Stomach smooth muscle (tissue), 2 donors: ENCODE results near the gene SOS2.
"Not testable (repeated sequence)": the region's sequence is repeated elsewhere in the genome, so short reads cannot be mapped to it uniquely, and the experiment has no call there.

Experiments
- H3K27ac ChIP-seq: one replicate; pipeline ENCODE4 v1.7.0; 2013; ENCODE audit warnings: mild to moderate bottlenecking, low read length, inconsistent platforms
- H3K27me3 ChIP-seq, 2 donors: one replicate each; pipeline ENCODE4 v1.7.0; 2013; ENCODE audit warnings: low read length in 2 of 2; ENCODE audit not compliant: insufficient read depth in 2 of 2, control insufficient read depth in 1 of 2
- H3K36me3 ChIP-seq, 2 donors: one replicate each; pipeline ENCODE4 v1.7.0; 2013; ENCODE audit warnings: low read length in 2 of 2; ENCODE audit not compliant: control insufficient read depth in 2 of 2, insufficient read depth in 2 of 2
- H3K4me1 ChIP-seq: one replicate; pipeline ENCODE4 v1.7.0; 2013; ENCODE audit warnings: low read length; ENCODE audit not compliant: control insufficient read depth, insufficient read depth
- H3K4me3 ChIP-seq, 2 donors: one replicate each; pipeline ENCODE4 v1.7.0; 2013; ENCODE audit warnings: low read length in 2 of 2
- H3K9ac ChIP-seq, 2 donors: one replicate each; pipeline ENCODE4 v1.7.0; 2013; ENCODE audit warnings: low read length in 2 of 2, mild to moderate bottlenecking in 1 of 2
- H3K9me3 ChIP-seq, 2 donors: one replicate each; pipeline ENCODE4 v1.7.0; 2013; ENCODE audit warnings: low read length in 2 of 2; ENCODE audit not compliant: control insufficient read depth in 2 of 2
- donor health status: healthy.
- donor health status: Pancreatic carcinoma.

SOS2 gene

GRCh38 chr14:50186107-50186506 is 45.3 kb downstream of the SOS2 start:
- H3K27me3 ChIP-seq, result no peaks in the 10 kb centered on the region
- H3K4me1 ChIP-seq, result no peaks in the 10 kb centered on the region
- H3K9ac ChIP-seq, result no peak overlapping the region
- H3K27ac ChIP-seq, result no peak overlapping the region
- no peaks in the 10 kb centered on the region for H3K9me3 ChIP-seq
- H3K36me3 ChIP-seq, result peaks cover 13 to 14% of the 10 kb centered on the region in 2 donors
- no peak overlapping the region for H3K4me3 ChIP-seq

GRCh38 chr14:50173891-50174290 is 57.5 kb downstream of the SOS2 start:
- Histone ChIP-seq H3K27me3 (no peaks in the 10 kb centered on the region), H3K27ac (no peak overlapping the region), H3K9ac (no peak overlapping the region), H3K9me3 (no peaks in the 10 kb centered on the region), H3K36me3 (peaks cover 2 to 12% of the 10 kb centered on the region in 2 donors), H3K4me1 (no peaks in the 10 kb centered on the region), H3K4me3 (no peak overlapping the region)

GRCh38 chr14:50171895-50172294 is 59.5 kb downstream of the SOS2 start:
- Histone ChIP-seq H3K9ac (no peak overlapping the region), H3K4me1 (no peaks in the 10 kb centered on the region), H3K4me3 (no peak overlapping the region), H3K27ac (no peak overlapping the region), H3K27me3 (no peaks in the 10 kb centered on the region), H3K36me3 (peaks cover 0 to 8% of the 10 kb centered on the region in 2 donors), H3K9me3 (no peaks in the 10 kb centered on the region)

- H3K4me1 ChIP-seq, H3K9ac ChIP-seq, H3K4me3 ChIP-seq, H3K27me3 ChIP-seq, H3K9me3 ChIP-seq, H3K27ac ChIP-seq, H3K36me3 ChIP-seq: not testable (repeated sequence)
Observed at GRCh38 chr14:50167381-50167780, 64.0 kb downstream of the SOS2 start.

GRCh38 chr14:50156111-50156510 is 75.3 kb downstream of the SOS2 start:
- no peak overlapping the region for H3K27ac ChIP-seq
- no peaks in the 10 kb centered on the region for H3K9me3 ChIP-seq
- H3K9ac ChIP-seq, result no peak overlapping the region
- peaks cover 12 to 17% of the 10 kb centered on the region in 2 donors for H3K36me3 ChIP-seq
- H3K27me3 ChIP-seq, result no peaks in the 10 kb centered on the region
- no peaks in the 10 kb centered on the region for H3K4me1 ChIP-seq
- H3K4me3 ChIP-seq, result no peak overlapping the region

GRCh38 chr14:50148799-50149198 is 82.6 kb downstream of the SOS2 start:
- H3K9ac ChIP-seq, result no peak overlapping the region
- no peaks in the 10 kb centered on the region for H3K27me3 ChIP-seq
- H3K9me3 ChIP-seq, result no peaks in the 10 kb centered on the region
- H3K4me3 ChIP-seq, result no peak overlapping the region
- no peaks in the 10 kb centered on the region for H3K4me1 ChIP-seq
- peaks cover 9 to 10% of the 10 kb centered on the region in 2 donors for H3K36me3 ChIP-seq
- H3K27ac ChIP-seq, result no peak overlapping the region

- no peaks in the 10 kb centered on the region for H3K27me3 ChIP-seq
- H3K9me3 ChIP-seq, result no peaks in the 10 kb centered on the region
- no peak overlapping the region for H3K9ac ChIP-seq
- H3K27ac ChIP-seq, result no peak overlapping the region
- peaks cover 0 to 3% of the 10 kb centered on the region in 2 donors for H3K36me3 ChIP-seq
- no peaks in the 10 kb centered on the region for H3K4me1 ChIP-seq
- H3K4me3 ChIP-seq, result no peak overlapping the region
Observed at GRCh38 chr14:50139192-50139591, 92.2 kb downstream of the SOS2 start.

GRCh38 chr14:50127802-50128201 is 103.6 kb downstream of the SOS2 start:
- Histone ChIP-seq H3K36me3 (peaks cover 9 to 12% of the 10 kb centered on the region in 2 donors), H3K9ac (no peak overlapping the region), H3K4me3 (no peak overlapping the region), H3K9me3 (no peaks in the 10 kb centered on the region), H3K27me3 (no peaks in the 10 kb centered on the region), H3K4me1 (no peaks in the 10 kb centered on the region), H3K27ac (no peak overlapping the region)

- H3K27ac ChIP-seq, result no peak overlapping the region
- no peak overlapping the region for H3K9ac ChIP-seq
- no peaks in the 10 kb centered on the region for H3K9me3 ChIP-seq
- peaks cover 4 to 7% of the 10 kb centered on the region in 2 donors for H3K36me3 ChIP-seq
- H3K4me3 ChIP-seq, result no peak overlapping the region
- H3K27me3 ChIP-seq, result no peaks in the 10 kb centered on the region
- H3K4me1 ChIP-seq, result no peaks in the 10 kb centered on the region
Observed at GRCh38 chr14:50123062-50123461, 108.3 kb downstream of the SOS2 start.

GRCh38 chr14:50122291-50122690 is 109.1 kb downstream of the SOS2 start:
- Histone ChIP-seq H3K27ac (no peak overlapping the region), H3K9ac (no peak overlapping the region), H3K4me1 (no peaks in the 10 kb centered on the region), H3K27me3 (no peaks in the 10 kb centered on the region), H3K4me3 (no peak overlapping the region), H3K36me3 (peaks cover 4 to 7% of the 10 kb centered on the region in 2 donors), H3K9me3 (no peaks in the 10 kb centered on the region)

GRCh38 chr14:50121486-50121885 is 109.9 kb downstream of the SOS2 start:
- H3K27me3 ChIP-seq, result no peaks in the 10 kb centered on the region
- no peak overlapping the region for H3K27ac ChIP-seq
- no peak overlapping the region for H3K9ac ChIP-seq
- peaks cover 4 to 7% of the 10 kb centered on the region in 2 donors for H3K36me3 ChIP-seq
- H3K9me3 ChIP-seq, result no peaks in the 10 kb centered on the region
- no peaks in the 10 kb centered on the region for H3K4me1 ChIP-seq
- H3K4me3 ChIP-seq, result no peak overlapping the region
